Smooth muscle cell (in vitro differentiated cells): ENCODE data around the gene RAB7A. TPM values are rescaled to one million over a fixed set of nuclear protein-coding genes. Genes with fewer than 3 reads are reported as not detected.

Source experiments
- DNase-seq: peaks from one replicate; lab custom pipeline; 2025; ENCODE audit not compliant: unreplicated experiment; lab: John Stamatoyannopoulos, UW
- H2AFZ ChIP-seq: fragments of 200-600 bp; sonication (generic); 2 replicates; pipeline ENCODE4 v1.6.0; 2016; ENCODE audit warnings: antibody characterized with exemption, low read depth, mild to moderate bottlenecking
- H3F3A ChIP-seq: fragments of 200-600 bp; sonication (generic); 2 replicates; pipeline ENCODE4 v1.6.0; 2017; ENCODE audit warnings: antibody characterized with exemption, low read depth
- H3K27ac ChIP-seq: fragments of 200-600 bp; sonication (generic); 2 replicates; pipeline ENCODE4 v1.5.1; 2016; ENCODE audit warnings: low read depth, mild to moderate bottlenecking
- H3K27me3 ChIP-seq: fragments of 200-600 bp; sonication (generic); 2 replicates; pipeline ENCODE4 v1.6.1; 2016; ENCODE audit warnings: low read depth, mild to moderate bottlenecking
- H3K36me3 ChIP-seq: fragments of 200-600 bp; sonication (generic); 2 replicates; pipeline ENCODE4 v1.5.1; 2016; ENCODE audit warnings: low read depth
- H3K4me1 ChIP-seq: fragments of 200-600 bp; sonication (generic); 2 replicates; pipeline ENCODE4 v1.5.1; 2016; ENCODE audit warnings: low read depth
- H3K4me2 ChIP-seq: fragments of 200-600 bp; sonication (generic); 2 replicates; pipeline ENCODE4 v1.6.0; 2016; ENCODE audit warnings: mild to moderate bottlenecking
- H3K4me3 ChIP-seq: fragments of 200-600 bp; sonication (generic); 2 replicates; pipeline ENCODE4 v1.5.1; 2016; ENCODE audit warnings: mild to moderate bottlenecking
- H3K79me2 ChIP-seq: fragments of 200-600 bp; sonication (generic); 2 replicates; pipeline ENCODE4 v1.6.0; 2016; ENCODE audit warnings: low read depth, mild to moderate bottlenecking
- H3K9ac ChIP-seq: fragments of 200-600 bp; sonication (generic); 2 replicates; pipeline ENCODE4 v1.6.0; 2016; ENCODE audit warnings: low read depth
- H3K9me3 ChIP-seq: fragments of 200-600 bp; sonication (generic); replicated peaks from 2 replicates; pipeline ENCODE4 v1.5.1; 2016; ENCODE audit warnings: low read depth
- H4K20me1 ChIP-seq: fragments of 200-600 bp; sonication (generic); 2 replicates; pipeline ENCODE4 v1.6.0; 2016; ENCODE audit warnings: low read depth
- whole genome bisulfite sequencing: methylation state at CpG from one replicate; pipeline ENCODE4 v1.1.7; 2016; ENCODE audit warnings: low lambda C conversion rate; 5-methylcytosine and 5-hydroxymethylcytosine counted together
- polyA plus RNA-seq: library from polyadenylated mRNA; unstranded; fragments of >200 nt; fragmentation: Nextera tagmentation; extraction: Ambion mirVana; gene quantifications from 2 replicates; pipeline ENCODE4 v1.2.1, GENCODE V29; 2016
- total RNA-seq: library from RNA; depleted of rRNA; stranded (reverse); fragments of >200 nt; gene quantifications from 2 replicates; pipeline ENCODE4 v1.2.3, GENCODE V29; 2014
- TF ChIP-seq, protein P1 (sequence below): fragments of 200-600 bp; sonication (generic); IDR thresholded peaks from 2 replicates; pipeline ENCODE4 v1.5.1; 2017; ENCODE audit warnings: borderline replicate concordance, mild to moderate bottlenecking, antibody characterized with exemption; ENCODE audit not compliant: insufficient read depth, poor library complexity, severe bottlenecking

The RAB7A gene
- total and polyA plus RNA-seq, 2 experiments from 2014 or later, result 103 to 169 TPM

DNA sequence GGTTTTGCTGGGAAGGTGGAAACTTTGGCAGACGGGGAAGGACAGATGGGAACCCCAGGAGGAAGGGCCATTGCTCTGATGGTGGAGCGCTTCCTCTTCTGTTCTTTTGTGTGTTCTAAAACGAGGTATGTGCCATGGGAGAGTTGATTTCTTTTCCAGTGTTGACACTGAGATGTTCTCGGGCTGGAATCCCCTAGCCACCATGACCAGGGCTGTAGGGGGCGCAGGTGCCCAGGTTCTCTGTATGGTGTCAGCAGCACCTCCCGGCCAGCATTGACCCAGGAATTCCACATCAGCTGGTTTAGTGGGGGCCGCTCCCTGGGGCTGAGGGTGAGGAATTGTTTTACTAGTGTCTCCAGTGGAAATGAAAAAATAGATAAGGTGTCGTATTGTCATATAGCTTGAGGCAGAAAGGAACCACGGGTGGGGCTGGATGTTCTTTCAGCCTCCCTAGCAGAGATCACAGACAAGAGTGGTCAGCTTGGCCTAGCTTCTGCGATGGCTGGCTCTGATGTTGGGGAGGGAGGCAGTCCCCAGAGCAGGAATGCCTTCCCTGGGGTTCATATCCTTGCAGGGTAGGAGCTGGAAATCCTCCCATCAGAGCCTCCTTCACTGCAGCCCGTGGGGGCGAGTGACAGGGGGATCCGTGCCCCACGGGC is 119.3 kb downstream of the RAB7A start:
- no peaks in the 10 kb centered on the region for H3K27me3 ChIP-seq
- H3K27ac ChIP-seq, result no peak overlapping the region
- peak overlapping the region; percentile 64 for H3K4me3 ChIP-seq
- TF ChIP-seq, protein P1, sequence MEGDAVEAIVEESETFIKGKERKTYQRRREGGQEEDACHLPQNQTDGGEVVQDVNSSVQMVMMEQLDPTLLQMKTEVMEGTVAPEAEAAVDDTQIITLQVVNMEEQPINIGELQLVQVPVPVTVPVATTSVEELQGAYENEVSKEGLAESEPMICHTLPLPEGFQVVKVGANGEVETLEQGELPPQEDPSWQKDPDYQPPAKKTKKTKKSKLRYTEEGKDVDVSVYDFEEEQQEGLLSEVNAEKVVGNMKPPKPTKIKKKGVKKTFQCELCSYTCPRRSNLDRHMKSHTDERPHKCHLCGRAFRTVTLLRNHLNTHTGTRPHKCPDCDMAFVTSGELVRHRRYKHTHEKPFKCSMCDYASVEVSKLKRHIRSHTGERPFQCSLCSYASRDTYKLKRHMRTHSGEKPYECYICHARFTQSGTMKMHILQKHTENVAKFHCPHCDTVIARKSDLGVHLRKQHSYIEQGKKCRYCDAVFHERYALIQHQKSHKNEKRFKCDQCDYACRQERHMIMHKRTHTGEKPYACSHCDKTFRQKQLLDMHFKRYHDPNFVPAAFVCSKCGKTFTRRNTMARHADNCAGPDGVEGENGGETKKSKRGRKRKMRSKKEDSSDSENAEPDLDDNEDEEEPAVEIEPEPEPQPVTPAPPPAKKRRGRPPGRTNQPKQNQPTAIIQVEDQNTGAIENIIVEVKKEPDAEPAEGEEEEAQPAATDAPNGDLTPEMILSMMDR, result peak; percentile 7
- no peaks in the 10 kb centered on the region for H3K9me3 ChIP-seq
- H3F3A ChIP-seq, result no peaks in the 10 kb centered on the region
- H3K9ac ChIP-seq, result no peak overlapping the region
- H3K79me2 ChIP-seq, result no peaks in the 10 kb centered on the region
- DNase-seq, result no peak
- no peaks in the 10 kb centered on the region for H3K36me3 ChIP-seq
- no peak overlapping the region for H2AFZ ChIP-seq
- H3K4me1 ChIP-seq, result peaks cover 3% of the 10 kb centered on the region
- 46% methylated on average over 14 of the region's 14 CpGs for WGBS
- peak overlapping the region; percentile 96 for H3K4me2 ChIP-seq
- no peaks in the 10 kb centered on the region for H4K20me1 ChIP-seq

DNA sequence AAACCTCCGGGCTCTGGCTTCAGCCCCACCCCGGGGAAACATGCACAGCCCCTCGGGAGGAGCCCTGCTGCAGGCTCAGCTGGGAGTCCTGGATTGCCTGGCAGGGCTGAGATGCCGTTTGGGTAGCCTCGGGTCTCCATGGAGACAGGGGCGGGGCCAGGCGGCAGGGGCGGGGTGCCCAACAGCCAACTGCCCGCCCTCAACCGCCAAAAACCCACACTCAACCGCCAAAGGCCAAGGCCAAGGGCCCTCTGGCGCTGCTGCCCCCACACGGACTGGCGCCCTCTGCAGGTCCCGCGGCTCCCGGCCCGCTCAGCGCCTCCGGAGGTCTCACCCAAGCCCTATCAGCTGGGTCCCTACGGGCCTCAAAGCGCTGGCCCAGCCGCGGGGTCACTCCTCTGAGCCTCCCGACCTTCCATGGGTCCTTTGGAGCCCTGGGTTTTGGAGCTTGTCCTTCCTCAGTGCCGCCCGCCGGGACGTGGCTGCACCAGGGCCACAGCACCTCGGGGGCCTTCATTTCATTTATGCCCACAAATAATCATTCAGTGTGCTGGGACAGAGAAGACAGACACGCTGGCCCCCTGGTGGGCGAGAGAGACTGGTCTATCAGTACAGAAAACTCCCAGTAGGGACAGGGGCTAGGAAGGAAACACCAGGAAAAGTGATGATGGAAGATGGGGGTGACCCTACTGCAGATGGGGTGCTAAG is 119.9 kb downstream of the RAB7A start:
- H3K9ac ChIP-seq, result peak overlapping the region; percentile 57
- H3K27ac ChIP-seq, result no peak overlapping the region
- WGBS, result 10% methylated on average over 27 of the region's 32 CpGs

DNA sequence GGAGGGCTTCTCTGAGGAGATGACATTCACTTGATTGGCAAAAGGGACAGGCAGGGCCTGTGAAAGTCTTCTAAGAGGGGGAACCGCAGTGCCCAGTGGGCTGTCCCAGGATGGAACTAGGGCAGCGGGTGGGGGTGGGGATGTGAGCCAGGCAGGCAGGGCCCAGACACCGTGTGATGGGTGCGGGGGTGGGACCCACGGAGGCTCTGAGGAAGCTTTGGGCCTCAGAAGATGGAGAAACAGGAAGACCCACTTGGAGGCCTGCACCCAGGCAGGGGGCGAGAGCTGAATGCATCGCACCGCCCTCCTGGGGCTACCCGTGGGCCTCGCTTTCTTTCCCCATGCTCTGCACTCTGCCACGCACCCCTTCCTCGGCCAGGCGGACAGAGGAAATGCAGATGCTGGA is 120.5 kb downstream of the RAB7A start:
- Histone ChIP-seq H3K27ac (no peak overlapping the region), H3K9me3 (no peaks in the 10 kb centered on the region), H4K20me1 (no peaks in the 10 kb centered on the region), H3K9ac (no peak overlapping the region), H3K4me1 (peaks cover 3% of the 10 kb centered on the region), H3K4me2 (peak overlapping the region; percentile 96), H3F3A (no peaks in the 10 kb centered on the region), H3K27me3 (no peaks in the 10 kb centered on the region), H3K4me3 (no peak overlapping the region), H2AFZ (no peak overlapping the region), H3K36me3 (no peaks in the 10 kb centered on the region), H3K79me2 (no peaks in the 10 kb centered on the region)
- TF ChIP-seq, protein P1, result no peak
- no peak for DNase-seq
- 71% methylated on average over 13 of the region's 13 CpGs for WGBS

More for the DNA sequence above, 119.9 kb downstream of the RAB7A start:
- H3F3A ChIP-seq, result no peaks in the 10 kb centered on the region
- peaks cover 3% of the 10 kb centered on the region for H3K4me1 ChIP-seq
- peak; percentile 58 for DNase-seq
- no peaks in the 10 kb centered on the region for H3K27me3 ChIP-seq
- H3K36me3 ChIP-seq, result no peaks in the 10 kb centered on the region
- TF ChIP-seq, protein P1, result peak; percentile 42
- H3K79me2 ChIP-seq, result no peaks in the 10 kb centered on the region
- peak overlapping the region; percentile 74 for H2AFZ ChIP-seq
- no peaks in the 10 kb centered on the region for H4K20me1 ChIP-seq
- H3K4me3 ChIP-seq, result peak overlapping the region; percentile 64
- no peaks in the 10 kb centered on the region for H3K9me3 ChIP-seq
- H3K4me2 ChIP-seq, result peak overlapping the region; percentile 96
